ENCODE data around the gene XYLB.
"Not testable (repeated sequence)": the region's sequence is repeated elsewhere in the genome, so short reads cannot be mapped to it uniquely, and the experiment has no call there.

XYLB gene

GRCh38 chr3:38346587-38347410 is at the start of gene XYLB:
XYLB (plus strand) TSS chr3:38346785; CDS start chr3:38346869, 84 bp downstream.
- Mint-ChIP-seq H3K27ac (peak within 1 kb of the TSS; percentile 40), H3K4me1 (no peaks in the 10 kb centered on the region), H3K4me3 (peak within 1 kb of the TSS; percentile 68), H3K36me3 (no peaks in the 10 kb centered on the region), H3K9me3 (no peaks in the 10 kb centered on the region)
- peak; percentile 98 for ATAC-seq
- DNase-seq (ENCODE audit: low spot score in 2 of 2): peak; percentile 79 to 90

GRCh38 chr3:38297053-38297452 is 49.5 kb upstream of the XYLB start:
- H3K4me3 Mint-ChIP-seq; H3K9me3 Mint-ChIP-seq; H3K4me1 Mint-ChIP-seq; H3K36me3 Mint-ChIP-seq; H3K27ac Mint-ChIP-seq; ATAC-seq; DNase-seq (ENCODE audit: low spot score in 2 of 2): not testable (repeated sequence)

GRCh38 chr3:38297537-38297936 is 49.0 kb upstream of the XYLB start:
- no peaks in the 10 kb centered on the region for H3K4me1 Mint-ChIP-seq
- H3K9me3 Mint-ChIP-seq: no peaks in the 10 kb centered on the region
- no peaks in the 10 kb centered on the region for H3K36me3 Mint-ChIP-seq
- DNase-seq (ENCODE audit: low spot score in 2 of 2): no peak
- no peak overlapping the region for H3K4me3 Mint-ChIP-seq
- ATAC-seq: no peak
- H3K27ac Mint-ChIP-seq: no peak overlapping the region

- Mint-ChIP-seq H3K27ac (no peak overlapping the region), H3K4me3 (no peak overlapping the region), H3K9me3 (no peaks in the 10 kb centered on the region), H3K36me3 (no peaks in the 10 kb centered on the region), H3K4me1 (no peaks in the 10 kb centered on the region)
- DNase-seq (ENCODE audit: low spot score in 2 of 2) (no peak), ATAC-seq (no peak)
These were observed 48.5 kb upstream of the XYLB start for GRCh38 chr3:38297947-38298711.

GRCh38 chr3:38306941-38307340 is 39.6 kb upstream of the XYLB start:
- Mint-ChIP-seq H3K4me3 (no peak overlapping the region), H3K27ac (no peak overlapping the region), H3K9me3 (no peaks in the 10 kb centered on the region), H3K4me1 (no peaks in the 10 kb centered on the region), H3K36me3 (no peaks in the 10 kb centered on the region)
- ATAC-seq (peak; percentile 27), DNase-seq (ENCODE audit: low spot score in 2 of 2) (no peak)

- Mint-ChIP-seq H3K27ac (no peak overlapping the region), H3K36me3 (no peaks in the 10 kb centered on the region), H3K4me3 (no peak overlapping the region), H3K4me1 (no peaks in the 10 kb centered on the region), H3K9me3 (no peaks in the 10 kb centered on the region)
- DNase-seq (ENCODE audit: low spot score in 2 of 2) (no peak), ATAC-seq (no peak)
These were observed 39.0 kb upstream of the XYLB start for GRCh38 chr3:38307599-38307998.

GRCh38 chr3:38308456-38308855 is 38.1 kb upstream of the XYLB start:
- ATAC-seq: no peak
- H3K27ac Mint-ChIP-seq: no peak overlapping the region
- no peak for DNase-seq (ENCODE audit: low spot score in 2 of 2)
- no peaks in the 10 kb centered on the region for H3K36me3 Mint-ChIP-seq
- H3K9me3 Mint-ChIP-seq: no peaks in the 10 kb centered on the region
- H3K4me3 Mint-ChIP-seq: no peak overlapping the region
- no peaks in the 10 kb centered on the region for H3K4me1 Mint-ChIP-seq

- DNase-seq (ENCODE audit: low spot score in 2 of 2): no peak
- Mint-ChIP-seq H3K36me3 (no peaks in the 10 kb centered on the region), H3K9me3 (no peaks in the 10 kb centered on the region), H3K4me3 (no peak overlapping the region), H3K4me1 (no peaks in the 10 kb centered on the region), H3K27ac (no peak overlapping the region)
- no peak for ATAC-seq
These were observed 35.1 kb upstream of the XYLB start for GRCh38 chr3:38311476-38311875.

GRCh38 chr3:38311941-38312340 is 34.6 kb upstream of the XYLB start:
- no peaks in the 10 kb centered on the region for H3K9me3 Mint-ChIP-seq
- DNase-seq (ENCODE audit: low spot score in 2 of 2) (no peak), ATAC-seq (no peak)
- no peaks in the 10 kb centered on the region for H3K4me1 Mint-ChIP-seq
- no peaks in the 10 kb centered on the region for H3K36me3 Mint-ChIP-seq
- H3K4me3 Mint-ChIP-seq: no peak overlapping the region
- H3K27ac Mint-ChIP-seq: no peak overlapping the region

- Mint-ChIP-seq H3K4me3 (no peak overlapping the region), H3K9me3 (no peaks in the 10 kb centered on the region), H3K4me1 (no peaks in the 10 kb centered on the region), H3K27ac (no peak overlapping the region), H3K36me3 (no peaks in the 10 kb centered on the region)
- ATAC-seq (no peak), DNase-seq (ENCODE audit: low spot score in 2 of 2) (no peak)
These were observed 34.2 kb upstream of the XYLB start for GRCh38 chr3:38312356-38312755.

GRCh38 chr3:38313263-38313662 is 33.3 kb upstream of the XYLB start:
- H3K4me1 Mint-ChIP-seq: no peaks in the 10 kb centered on the region
- no peak overlapping the region for H3K4me3 Mint-ChIP-seq
- H3K36me3 Mint-ChIP-seq: no peaks in the 10 kb centered on the region
- H3K9me3 Mint-ChIP-seq: no peaks in the 10 kb centered on the region
- no peak overlapping the region for H3K27ac Mint-ChIP-seq
- ATAC-seq: no peak
- DNase-seq (ENCODE audit: low spot score in 2 of 2): no peak

GRCh38 chr3:38313695-38314094 is 32.9 kb upstream of the XYLB start:
- Mint-ChIP-seq H3K36me3 (no peaks in the 10 kb centered on the region), H3K9me3 (no peaks in the 10 kb centered on the region), H3K4me1 (no peaks in the 10 kb centered on the region), H3K4me3 (no peak overlapping the region), H3K27ac (no peak overlapping the region)
- no peak for DNase-seq (ENCODE audit: low spot score in 2 of 2)
- no peak for ATAC-seq

- DNase-seq (ENCODE audit: low spot score in 2 of 2) (no peak), ATAC-seq (no peak)
- Mint-ChIP-seq H3K4me1 (no peaks in the 10 kb centered on the region), H3K9me3 (no peaks in the 10 kb centered on the region), H3K27ac (no peak overlapping the region), H3K4me3 (no peak overlapping the region), H3K36me3 (no peaks in the 10 kb centered on the region)
These were observed 32.3 kb upstream of the XYLB start for GRCh38 chr3:38314112-38314763.

GRCh38 chr3:38314764-38315487 is 31.7 kb upstream of the XYLB start:
- DNase-seq (ENCODE audit: low spot score in 2 of 2): no peak
- Mint-ChIP-seq H3K27ac (no peak overlapping the region), H3K4me3 (no peak overlapping the region), H3K4me1 (no peaks in the 10 kb centered on the region), H3K9me3 (no peaks in the 10 kb centered on the region), H3K36me3 (no peaks in the 10 kb centered on the region)
- no peak for ATAC-seq

Measured in stimulated activated effector memory CD8-positive, alpha-beta T cell treated with anti-CD3 and anti-CD28 coated beads, Interleukin-12 subunit alpha, Interleukin-12 subunit beta, amount 100 ng/mL, for 72 hours (primary cell).